WTC11 (cell line): ENCODE measurements around the gene INKA2.

Experiments
- CTCF ChIP-seq: fragments of 200-600 bp; IDR thresholded peaks from 2 replicates; pipeline ENCODE4 v1.8.0; 2022; ENCODE audit warnings: antibody characterized with exemption
- FOXK1 ChIP-seq: sonication (generic); formaldehyde crosslinking; IDR thresholded peaks from 2 replicates; pipeline ENCODE4 v1.8.0; 2022; ENCODE audit warnings: mild to moderate bottlenecking, moderate library complexity, missing genetic modification reagents
- FOXP4 ChIP-seq: sonication (generic); formaldehyde crosslinking; IDR thresholded peaks from 2 replicates; pipeline ENCODE4 v1.8.0; 2022; ENCODE audit warnings: mild to moderate bottlenecking, missing genetic modification reagents
- GRHL2 ChIP-seq: fragments of 250-450 bp; sonication (Bioruptor Pico); IDR thresholded peaks from 2 replicates; pipeline ENCODE4 v1.8.0; 2022; ENCODE audit warnings: mild to moderate bottlenecking, moderate library complexity; ENCODE audit not compliant: insufficient replicate concordance, severe bottlenecking
- JUN ChIP-seq: sonication (generic); formaldehyde crosslinking; IDR thresholded peaks from 2 replicates; pipeline ENCODE4 v1.8.0; 2023; ENCODE audit warnings: mild to moderate bottlenecking, missing genetic modification reagents
- KAT7 ChIP-seq: sonication (generic); formaldehyde crosslinking; IDR thresholded peaks from 2 replicates; pipeline ENCODE4 v1.8.1; 2023; ENCODE audit warnings: missing genetic modification reagents, mild to moderate bottlenecking, borderline replicate concordance
- TEAD4 ChIP-seq: sonication (generic); formaldehyde crosslinking; IDR thresholded peaks from 2 replicates; pipeline ENCODE4 v1.8.0; 2022; ENCODE audit warnings: mild to moderate bottlenecking, missing genetic modification reagents
- ZBTB21 ChIP-seq: sonication (generic); formaldehyde crosslinking; IDR thresholded peaks from 2 replicates; pipeline ENCODE4 v1.8.1; 2023; ENCODE audit warnings: mild to moderate bottlenecking, missing genetic modification reagents, borderline replicate concordance
- ZNF121 ChIP-seq: sonication (generic); formaldehyde crosslinking; IDR thresholded peaks from 2 replicates; pipeline ENCODE4 v1.8.0; 2023; ENCODE audit warnings: missing genetic modification reagents
- ZNF138 ChIP-seq: sonication (generic); formaldehyde crosslinking; conservative IDR thresholded peaks from 2 replicates; pipeline ENCODE4 v1.8.1; 2022; ENCODE audit warnings: mild to moderate bottlenecking, moderate library complexity, missing genetic modification reagents
- TF ChIP-seq, protein P1 (sequence below): sonication (generic); formaldehyde crosslinking; IDR thresholded peaks from 2 replicates; pipeline ENCODE4 v1.8.0; 2023; ENCODE audit warnings: missing genetic modification reagents, mild to moderate bottlenecking, borderline replicate concordance
- TF ChIP-seq, protein P2 (sequence below): sonication (generic); formaldehyde crosslinking; conservative IDR thresholded peaks from 2 replicates; pipeline ENCODE4 v1.8.1; 2022; ENCODE audit warnings: mild to moderate bottlenecking, missing genetic modification reagents

- TF ChIP-seq, protein P1, sequence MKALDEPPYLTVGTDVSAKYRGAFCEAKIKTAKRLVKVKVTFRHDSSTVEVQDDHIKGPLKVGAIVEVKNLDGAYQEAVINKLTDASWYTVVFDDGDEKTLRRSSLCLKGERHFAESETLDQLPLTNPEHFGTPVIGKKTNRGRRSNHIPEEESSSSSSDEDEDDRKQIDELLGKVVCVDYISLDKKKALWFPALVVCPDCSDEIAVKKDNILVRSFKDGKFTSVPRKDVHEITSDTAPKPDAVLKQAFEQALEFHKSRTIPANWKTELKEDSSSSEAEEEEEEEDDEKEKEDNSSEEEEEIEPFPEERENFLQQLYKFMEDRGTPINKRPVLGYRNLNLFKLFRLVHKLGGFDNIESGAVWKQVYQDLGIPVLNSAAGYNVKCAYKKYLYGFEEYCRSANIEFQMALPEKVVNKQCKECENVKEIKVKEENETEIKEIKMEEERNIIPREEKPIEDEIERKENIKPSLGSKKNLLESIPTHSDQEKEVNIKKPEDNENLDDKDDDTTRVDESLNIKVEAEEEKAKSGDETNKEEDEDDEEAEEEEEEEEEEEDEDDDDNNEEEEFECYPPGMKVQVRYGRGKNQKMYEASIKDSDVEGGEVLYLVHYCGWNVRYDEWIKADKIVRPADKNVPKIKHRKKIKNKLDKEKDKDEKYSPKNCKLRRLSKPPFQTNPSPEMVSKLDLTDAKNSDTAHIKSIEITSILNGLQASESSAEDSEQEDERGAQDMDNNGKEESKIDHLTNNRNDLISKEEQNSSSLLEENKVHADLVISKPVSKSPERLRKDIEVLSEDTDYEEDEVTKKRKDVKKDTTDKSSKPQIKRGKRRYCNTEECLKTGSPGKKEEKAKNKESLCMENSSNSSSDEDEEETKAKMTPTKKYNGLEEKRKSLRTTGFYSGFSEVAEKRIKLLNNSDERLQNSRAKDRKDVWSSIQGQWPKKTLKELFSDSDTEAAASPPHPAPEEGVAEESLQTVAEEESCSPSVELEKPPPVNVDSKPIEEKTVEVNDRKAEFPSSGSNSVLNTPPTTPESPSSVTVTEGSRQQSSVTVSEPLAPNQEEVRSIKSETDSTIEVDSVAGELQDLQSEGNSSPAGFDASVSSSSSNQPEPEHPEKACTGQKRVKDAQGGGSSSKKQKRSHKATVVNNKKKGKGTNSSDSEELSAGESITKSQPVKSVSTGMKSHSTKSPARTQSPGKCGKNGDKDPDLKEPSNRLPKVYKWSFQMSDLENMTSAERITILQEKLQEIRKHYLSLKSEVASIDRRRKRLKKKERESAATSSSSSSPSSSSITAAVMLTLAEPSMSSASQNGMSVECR: no peak
- TF ChIP-seq, protein P2, sequence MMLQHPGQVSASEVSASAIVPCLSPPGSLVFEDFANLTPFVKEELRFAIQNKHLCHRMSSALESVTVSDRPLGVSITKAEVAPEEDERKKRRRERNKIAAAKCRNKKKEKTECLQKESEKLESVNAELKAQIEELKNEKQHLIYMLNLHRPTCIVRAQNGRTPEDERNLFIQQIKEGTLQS (CRISPR knock-in tag): no peak
- TF ChIP-seq CTCF: no peak
- no peak for TF ChIP-seq ZBTB21 (CRISPR knock-in tag)
- no peak for TF ChIP-seq GRHL2 (CRISPR knock-in tag)
- TF ChIP-seq KAT7 (CRISPR knock-in tag): no peak
- TF ChIP-seq JUN (CRISPR knock-in tag): no peak
- TF ChIP-seq FOXP4 (CRISPR knock-in tag): no peak
- no peak for TF ChIP-seq ZNF121
- TF ChIP-seq ZNF138 (CRISPR knock-in tag): no peak
- no peak for TF ChIP-seq FOXK1
- TF ChIP-seq TEAD4 (CRISPR knock-in tag): no peak
Observed at GRCh38 chr1:111717450-111717849, 21.7 kb downstream of the INKA2 start.
